Measurements from ENCODE around the gene ALX1. TPM values are rescaled to one million over a fixed set of nuclear protein-coding genes. Genes with fewer than 3 reads are reported as not detected.

Gene ALX1
- total RNA-seq (2022): not detected in 2 replicates
- percentile 13 among the genes with signal in this experiment for Bru-seq, nascent RNA
- BruChase-seq, experiment 1, labeled RNA remaining after a 2-hour chase: not detected
- not detected for BruChase-seq, experiment 2, labeled RNA remaining after a 6-hour chase
- long read RNA-seq: 0 reads

GRCh38 chr12:85280165-85280983 lies at the start of gene ALX1:
Gene ALX1 (plus strand): TSS chr12:85280220. CDS start chr12:85280262, 42 bp downstream.
- H3K9me3 ChIP-seq: no peaks in the 10 kb centered on the region
- intact Hi-C loops (cut with micrococcal nuclease; ENCODE audit: unreplicated experiment): loop anchor here (2.0 to 10.0 kb wide), 2 partner anchors 56 to 206 kb away; no protein-coding TSS in a partner anchor
- peak; percentile 37 to 45 for DNase-seq
- Mint-ChIP-seq H3K27ac (ENCODE audit: unreplicated experiment) (no peak within 1 kb of the TSS), H3K4me3 (ENCODE audit: unreplicated experiment) (peak within 1 kb of the TSS; percentile 73), H3K36me3 (ENCODE audit: insufficient read depth, unreplicated experiment) (no peaks in the 10 kb centered on the region), H3K27me3 (ENCODE audit: insufficient read depth, unreplicated experiment) (peaks cover 10% of the 10 kb centered on the region), H3K9me3 (ENCODE audit: unreplicated experiment) (no peaks in the 10 kb centered on the region), H3K4me1 (ENCODE audit: low read depth, unreplicated experiment) (no peaks in the 10 kb centered on the region)
- TF ChIP-seq, protein P1, sequence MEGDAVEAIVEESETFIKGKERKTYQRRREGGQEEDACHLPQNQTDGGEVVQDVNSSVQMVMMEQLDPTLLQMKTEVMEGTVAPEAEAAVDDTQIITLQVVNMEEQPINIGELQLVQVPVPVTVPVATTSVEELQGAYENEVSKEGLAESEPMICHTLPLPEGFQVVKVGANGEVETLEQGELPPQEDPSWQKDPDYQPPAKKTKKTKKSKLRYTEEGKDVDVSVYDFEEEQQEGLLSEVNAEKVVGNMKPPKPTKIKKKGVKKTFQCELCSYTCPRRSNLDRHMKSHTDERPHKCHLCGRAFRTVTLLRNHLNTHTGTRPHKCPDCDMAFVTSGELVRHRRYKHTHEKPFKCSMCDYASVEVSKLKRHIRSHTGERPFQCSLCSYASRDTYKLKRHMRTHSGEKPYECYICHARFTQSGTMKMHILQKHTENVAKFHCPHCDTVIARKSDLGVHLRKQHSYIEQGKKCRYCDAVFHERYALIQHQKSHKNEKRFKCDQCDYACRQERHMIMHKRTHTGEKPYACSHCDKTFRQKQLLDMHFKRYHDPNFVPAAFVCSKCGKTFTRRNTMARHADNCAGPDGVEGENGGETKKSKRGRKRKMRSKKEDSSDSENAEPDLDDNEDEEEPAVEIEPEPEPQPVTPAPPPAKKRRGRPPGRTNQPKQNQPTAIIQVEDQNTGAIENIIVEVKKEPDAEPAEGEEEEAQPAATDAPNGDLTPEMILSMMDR (IDR thresholded peaks at IDR 0.05; ENCODE audit: insufficient read depth in 1 of 2, low read depth in 1 of 2, low read length in 1 of 2, severe bottlenecking in 1 of 2, unreplicated experiment in 1 of 2): no peak
- H3K36me3 ChIP-seq (ENCODE audit: control insufficient read depth, insufficient read depth, low read length): no peaks in the 10 kb centered on the region
- no TSS peak for BruUV-seq (replicated peaks)
- no peaks in the 10 kb centered on the region for H3K27me3 ChIP-seq (replicated peaks; ENCODE audit: control insufficient read depth, insufficient read depth, low read length)
- H3K4me3 ChIP-seq (ENCODE audit: low read depth, low read length): peak within 1 kb of the TSS; percentile 48
- 0 out of 2 replicates have a peak, but pooled peaks cover 8% of the 10 kb centered on the region for H3K4me1 ChIP-seq
- ChIA-PET POLR2A (no interaction called here), CTCF (interaction anchor here (0.6 kb wide), 1 partner anchor 592 kb away, joined by 3 read pairs; no protein-coding TSS in a partner anchor)

DNA sequence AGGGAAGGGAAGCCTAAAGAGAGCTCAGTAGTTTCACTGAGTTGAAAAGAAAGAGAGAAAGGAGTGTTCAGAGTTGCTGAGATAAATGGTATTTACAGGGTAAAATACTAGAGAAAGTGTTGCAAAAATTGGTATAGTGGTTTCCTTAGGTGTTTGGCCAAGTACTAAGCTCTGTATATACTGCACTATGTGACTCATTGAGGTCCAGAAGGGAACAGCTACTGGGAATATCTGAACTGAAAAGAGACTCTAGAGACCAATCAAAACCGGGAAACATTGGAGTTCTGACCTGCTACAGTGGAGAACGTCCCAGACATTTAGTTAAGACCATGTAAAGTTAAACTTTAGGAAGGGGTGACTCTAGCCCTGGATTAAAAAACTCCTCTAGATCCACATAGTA lies 42.7 kb upstream of the ALX1 start:
- H3K4me3 ChIP-seq (ENCODE audit: low read depth, low read length): no peak overlapping the region
- no peaks in the 10 kb centered on the region for H3K27me3 ChIP-seq (replicated peaks; ENCODE audit: control insufficient read depth, insufficient read depth, low read length)
- Mint-ChIP-seq H3K4me3 (ENCODE audit: unreplicated experiment) (no peak overlapping the region), H3K27ac (ENCODE audit: unreplicated experiment) (no peak overlapping the region), H3K27me3 (ENCODE audit: insufficient read depth, unreplicated experiment) (no peaks in the 10 kb centered on the region), H3K9me3 (ENCODE audit: unreplicated experiment) (no peaks in the 10 kb centered on the region), H3K4me1 (ENCODE audit: low read depth, unreplicated experiment) (no peaks in the 10 kb centered on the region), H3K36me3 (ENCODE audit: insufficient read depth, unreplicated experiment) (no peaks in the 10 kb centered on the region)
- BruUV-seq (replicated peaks): no TSS peak
- intact Hi-C loops (cut with micrococcal nuclease; ENCODE audit: unreplicated experiment): no loop called here
- no peak for DNase-seq
- ChIA-PET POLR2A (no interaction called here), CTCF (interaction anchor here (0.6 kb wide), 1 partner anchor 617 kb away, joined by 3 read pairs; no protein-coding TSS in a partner anchor)
- no peaks in the 10 kb centered on the region for H3K36me3 ChIP-seq (ENCODE audit: control insufficient read depth, insufficient read depth, low read length)
- H3K4me1 ChIP-seq: no peaks in the 10 kb centered on the region
- H3K9me3 ChIP-seq: no peaks in the 10 kb centered on the region
- TF ChIP-seq, protein P1 (IDR thresholded peaks at IDR 0.05; ENCODE audit: insufficient read depth in 1 of 2, low read depth in 1 of 2, low read length in 1 of 2, severe bottlenecking in 1 of 2, unreplicated experiment in 1 of 2): no peak

DNA sequence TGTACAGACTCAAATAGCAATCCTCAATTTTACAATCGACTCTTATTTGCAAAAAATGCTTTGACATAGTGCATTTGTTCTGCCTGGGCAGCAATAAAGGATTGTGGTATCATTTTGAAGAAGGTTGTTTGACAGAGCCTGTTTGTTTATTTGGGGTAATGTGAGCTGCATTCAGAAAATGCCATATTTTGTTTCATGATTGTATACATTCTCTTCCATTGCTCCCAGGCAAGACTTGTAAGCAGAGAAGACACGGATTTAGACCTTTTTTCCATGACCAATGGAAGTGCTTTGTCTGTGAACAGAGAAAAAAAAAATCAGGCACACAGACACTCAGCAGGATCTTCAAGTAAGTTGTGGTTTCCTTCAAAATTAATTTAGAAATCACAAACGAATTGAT lies 35.5 kb upstream of the ALX1 start:
- CTCF ChIA-PET: no interaction called here
- Mint-ChIP-seq H3K27ac (ENCODE audit: unreplicated experiment) (no peak overlapping the region), H3K9me3 (ENCODE audit: unreplicated experiment) (no peaks in the 10 kb centered on the region), H3K27me3 (ENCODE audit: insufficient read depth, unreplicated experiment) (no peaks in the 10 kb centered on the region), H3K4me1 (ENCODE audit: low read depth, unreplicated experiment) (no peaks in the 10 kb centered on the region), H3K4me3 (ENCODE audit: unreplicated experiment) (no peak overlapping the region), H3K36me3 (ENCODE audit: insufficient read depth, unreplicated experiment) (no peaks in the 10 kb centered on the region)
- POLR2A ChIA-PET: no interaction called here
- intact Hi-C loops (cut with micrococcal nuclease; ENCODE audit: unreplicated experiment): no loop called here
- TF ChIP-seq, protein P1 (IDR thresholded peaks at IDR 0.05; ENCODE audit: insufficient read depth in 1 of 2, low read depth in 1 of 2, low read length in 1 of 2, severe bottlenecking in 1 of 2, unreplicated experiment in 1 of 2): no peak
- no peaks in the 10 kb centered on the region for H3K27me3 ChIP-seq (replicated peaks; ENCODE audit: control insufficient read depth, insufficient read depth, low read length)
- no peaks in the 10 kb centered on the region for H3K36me3 ChIP-seq (ENCODE audit: control insufficient read depth, insufficient read depth, low read length)
- no TSS peak for BruUV-seq (replicated peaks)
- no peak overlapping the region for H3K4me3 ChIP-seq (ENCODE audit: low read depth, low read length)
- no peak for DNase-seq
- H3K9me3 ChIP-seq: no peaks in the 10 kb centered on the region
- H3K4me1 ChIP-seq: no peaks in the 10 kb centered on the region
